ENCODE data around the gene CPNE9. TPM values are rescaled to one million over a fixed set of nuclear protein-coding genes. Genes with fewer than 3 reads are reported as not detected.

CPNE9 gene
- total and polyA plus RNA-seq, 8 donors: 0.15 to 0.40 (median 0.25) TPM; not detected in 2

DNA sequence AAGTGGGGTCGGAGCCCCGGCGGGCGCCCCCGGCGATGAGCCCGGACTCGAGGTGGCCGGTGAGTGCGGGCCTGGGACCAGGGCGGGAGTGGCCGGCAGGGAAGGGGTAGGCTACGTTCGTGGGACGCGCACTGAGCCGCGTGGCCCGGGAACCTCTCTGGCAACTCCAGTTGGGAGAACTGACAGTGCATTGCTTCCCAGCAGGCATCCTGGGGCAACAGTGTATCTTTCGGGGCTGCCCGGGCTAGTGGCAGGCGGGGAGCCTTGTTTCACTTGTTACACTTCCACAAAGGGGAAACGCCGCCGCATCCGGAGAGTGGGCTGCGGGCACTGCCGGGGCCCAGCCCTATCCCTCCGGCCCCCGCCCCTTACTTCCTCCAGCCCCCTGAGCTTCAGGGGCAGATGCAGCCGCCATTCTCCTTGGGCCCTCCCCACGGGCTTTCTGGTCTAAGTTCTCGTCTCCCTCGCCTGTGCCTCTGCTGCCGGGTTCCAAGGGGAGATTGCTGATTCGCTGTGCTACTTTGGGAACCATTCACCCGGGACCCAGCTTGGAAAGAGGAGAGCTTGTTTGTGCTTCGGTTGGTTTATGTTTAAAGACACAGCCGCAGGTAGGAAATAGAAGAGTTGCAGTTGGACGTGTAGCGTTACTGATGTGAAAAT lies 28.6 kb downstream of the CPNE9 start:
- peaks cover 12 to 48% of the 10 kb centered on the region in 2 donors for H3K4me1 ChIP-seq
- no peak for TF ChIP-seq CTCF (IDR thresholded peaks at IDR 0.05)
- DNase-seq (peak in 1 of 4 donors; percentile 51), ATAC-seq (peak; percentile 1)
- H3K36me3 ChIP-seq: peaks cover 0 to 31% of the 10 kb centered on the region in 2 donors
- no peaks in the 10 kb centered on the region for H3K27me3 ChIP-seq
- peak overlapping the region; percentile 98 for H3K27ac ChIP-seq
- H3K9me3 ChIP-seq: no peaks in the 10 kb centered on the region
- H3K4me3 ChIP-seq: peak overlapping the region; percentile 97 to 99
- intact Hi-C loops (cut with DNase I): no loop called here

DNA sequence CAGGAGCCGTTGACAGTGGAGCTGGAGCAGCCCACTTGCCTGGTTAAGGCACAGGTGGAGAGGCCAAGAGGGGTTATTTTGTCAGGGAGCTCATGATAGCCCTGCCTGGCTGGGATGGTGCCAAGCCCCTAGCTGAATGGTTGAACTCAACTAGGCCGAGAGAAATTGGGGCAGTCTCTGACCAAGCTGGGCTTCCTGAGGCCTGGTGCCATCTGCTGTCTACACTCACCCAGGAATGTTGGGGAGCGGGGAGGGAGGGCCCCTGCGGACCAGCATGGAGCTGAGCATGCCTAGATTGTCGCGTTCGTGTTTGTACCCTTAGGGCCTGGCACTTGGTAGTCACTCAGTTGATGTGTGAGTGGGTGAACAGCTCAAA lies 29.1 kb downstream of the CPNE9 start:
- Histone ChIP-seq H3K36me3 (peaks cover 0 to 36% of the 10 kb centered on the region in 2 donors), H3K9me3 (no peaks in the 10 kb centered on the region), H3K4me3 (peak overlapping the region; percentile 97 to 99), H3K4me1 (peaks cover 12 to 51% of the 10 kb centered on the region in 2 donors), H3K27me3 (no peaks in the 10 kb centered on the region), H3K27ac (peak overlapping the region in 1 of 2 donors; percentile 98)
- intact Hi-C loops (cut with DNase I): no loop called here
- DNase-seq (no peak), ATAC-seq (no peak)
- TF ChIP-seq CTCF (IDR thresholded peaks at IDR 0.05): no peak

DNA sequence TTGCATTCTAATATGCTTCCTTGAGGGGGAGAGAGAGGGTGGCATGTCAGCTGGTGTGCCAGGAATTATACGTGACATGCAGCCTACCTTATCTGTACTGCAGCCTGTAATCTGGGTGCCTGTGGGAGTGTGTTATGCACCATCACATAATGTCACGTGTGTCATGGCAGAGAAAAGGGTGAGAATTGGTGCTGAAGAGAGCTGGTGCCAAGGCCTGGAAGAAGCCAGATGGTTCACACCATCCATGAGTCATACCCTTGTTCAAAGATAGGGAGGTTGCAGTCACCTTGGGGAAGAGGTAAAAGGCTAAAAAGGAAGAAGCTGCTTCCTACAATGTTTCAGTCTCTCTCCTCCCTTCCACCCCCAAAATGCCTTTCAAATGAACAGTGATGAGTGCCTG lies 33.2 kb downstream of the CPNE9 start:
- no peaks in the 10 kb centered on the region for H3K27me3 ChIP-seq
- H3K27ac ChIP-seq: no peak overlapping the region
- ATAC-seq (no peak), DNase-seq (no peak)
- no peak overlapping the region for H3K4me3 ChIP-seq
- no peak for TF ChIP-seq CTCF (IDR thresholded peaks at IDR 0.05)
- peaks cover 12 to 44% of the 10 kb centered on the region in 2 donors for H3K4me1 ChIP-seq
- H3K9me3 ChIP-seq: no peaks in the 10 kb centered on the region
- H3K36me3 ChIP-seq: peaks cover 0 to 77% of the 10 kb centered on the region in 2 donors
- intact Hi-C loops (cut with DNase I): no loop called here

- no peak for DNase-seq
- intact Hi-C loops (cut with DNase I): no loop called here
- H3K27ac ChIP-seq: no peak overlapping the region
- peaks cover 0 to 23% of the 10 kb centered on the region in 2 donors for H3K4me1 ChIP-seq
- no peaks in the 10 kb centered on the region for H3K9me3 ChIP-seq
- no peak for TF ChIP-seq CTCF (IDR thresholded peaks at IDR 0.05)
- ATAC-seq: no peak
- H3K4me3 ChIP-seq: no peak overlapping the region
- peaks cover 0 to 100% of the 10 kb centered on the region in 2 donors for H3K36me3 ChIP-seq
- no peaks in the 10 kb centered on the region for H3K27me3 ChIP-seq
Observed at GRCh38 chr3:9739181-9739580, 35.5 kb downstream of the CPNE9 start.

- H3K4me1 ChIP-seq: no peaks in the 10 kb centered on the region
- peaks cover 0 to 100% of the 10 kb centered on the region in 2 donors for H3K36me3 ChIP-seq
- H3K27me3 ChIP-seq: no peaks in the 10 kb centered on the region
- H3K9me3 ChIP-seq: no peaks in the 10 kb centered on the region
- no peak for ATAC-seq
- no peak overlapping the region for H3K4me3 ChIP-seq
- no peak for DNase-seq
- TF ChIP-seq CTCF (IDR thresholded peaks at IDR 0.05): no peak
- no peak overlapping the region for H3K27ac ChIP-seq
- intact Hi-C loops (cut with DNase I): no loop called here
Observed at GRCh38 chr3:9742560-9742959, 38.9 kb downstream of the CPNE9 start.
